SK-N-SH (cell line): ENCODE measurements around the gene OGG1. TPM values are rescaled to one million over a fixed set of nuclear protein-coding genes. Genes with fewer than 3 reads are reported as not detected.
A peak's percentile ranks its signal among the peaks of the same experiment; 100 is the strongest.

Source experiments
- CTCF ChIA-PET: fragments of 300-600, 350-600 bp; formaldehyde crosslinking; extraction: SDS; loops from one replicate; lab custom pipeline; 2021; lab: Yijun Ruan, JAX
- POLR2A ChIA-PET: fragments of 350-600 bp; sonication (Branson Sonifier 250); formaldehyde crosslinking; extraction: SDS; loops from one replicate; lab custom pipeline; 2020; ENCODE audit warnings: antibody characterized with exemption, inconsistent platforms; lab: Yijun Ruan, JAX
- DNase-seq: peaks from one replicate; pipeline ENCODE4 v3.0.0; 2012
- H2AFZ ChIP-seq: fragments of 200-600 bp; sonication (generic); 2 replicates; pipeline ENCODE4 v1.8.1; 2016; ENCODE audit warnings: antibody characterized with exemption, mild to moderate bottlenecking, low read depth
- H3F3A ChIP-seq: fragments of 200-600 bp; sonication (generic); replicated peaks from 2 replicates; pipeline ENCODE3; 2016; ENCODE audit warnings: antibody characterized with exemption, mild to moderate bottlenecking; ENCODE audit not compliant: insufficient read depth
- H3K27ac ChIP-seq, 2 experiments: fragments of 200-500 bp in 1 of 2; fragments of 200-600 bp in 1 of 2; sonication (Bioruptor generic) in 1 of 2; sonication (generic), shearing (Covaris generic) in 1 of 2; 2 replicates each; pipeline versions ENCODE4 v1.5.1 to v1.6.1; 2014 to 2016; ENCODE audit warnings: low read depth in 2 of 2, inconsistent platforms in 1 of 2, low read length in 1 of 2, mild to moderate bottlenecking in 1 of 2, mixed read lengths in 1 of 2
- H3K27me3 ChIP-seq: fragments of 200-600 bp; sonication (generic), shearing (Covaris generic); 2 replicates; pipeline ENCODE4 v1.6.1; 2016; ENCODE audit warnings: mixed run types; ENCODE audit not compliant: insufficient read depth
- H3K36me3 ChIP-seq, 2 experiments: fragments of 200-500 bp in 1 of 2; fragments of 200-600 bp in 1 of 2; sonication (Bioruptor generic) in 1 of 2; sonication (generic) in 1 of 2; replicated peaks in 1 of 2; 2 replicates each; pipeline versions ENCODE3 to v1.5.1; 2014 to 2016; ENCODE audit warnings: low read length in 1 of 2, mild to moderate bottlenecking in 1 of 2; ENCODE audit not compliant: insufficient read depth in 2 of 2, control insufficient read depth in 1 of 2
- H3K4me1 ChIP-seq, 2 experiments: fragments of 200-500 bp in 1 of 2; fragments of 200-600 bp in 1 of 2; sonication (Bioruptor generic) in 1 of 2; sonication (generic), shearing (Covaris generic) in 1 of 2; 2 replicates each; pipeline versions ENCODE4 v1.5.1 to v1.6.1; 2014 to 2016; ENCODE audit warnings: low read depth in 1 of 2, low read length in 1 of 2, mixed run types in 1 of 2; ENCODE audit not compliant: insufficient read depth in 2 of 2, control insufficient read depth in 1 of 2
- H3K4me2 ChIP-seq: fragments of 200-600 bp; sonication (generic), shearing (Covaris generic); 2 replicates; pipeline ENCODE4 v1.6.1; 2017; ENCODE audit warnings: mixed run types
- H3K4me3 ChIP-seq, 2 experiments: fragments of 200-500 bp in 1 of 2; fragments of 200-600 bp in 1 of 2; sonication (Bioruptor generic) in 1 of 2; sonication (generic), shearing (Covaris generic) in 1 of 2; 2 replicates each; pipeline versions ENCODE4 v1.5.1 to v1.8.1; 2014 to 2016; ENCODE audit warnings: low read depth in 2 of 2, inconsistent platforms in 1 of 2, low read length in 1 of 2, mild to moderate bottlenecking in 1 of 2, mixed read lengths in 1 of 2, moderate library complexity in 1 of 2
- H3K79me2 ChIP-seq: fragments of 200-600 bp; sonication (generic); 2 replicates; pipeline ENCODE4 v1.8.1; 2017; ENCODE audit warnings: mild to moderate bottlenecking; ENCODE audit not compliant: insufficient read depth
- H3K9ac ChIP-seq: fragments of 200-600 bp; sonication (generic); 2 replicates; pipeline ENCODE4 v1.6.1; 2017; ENCODE audit warnings: mixed run types
- H3K9me2 ChIP-seq: fragments of 200-600 bp; sonication (generic); 2 replicates; pipeline ENCODE4 v1.6.1; 2017; ENCODE audit warnings: mixed run types
- H3K9me3 ChIP-seq: fragments of 200-600 bp; sonication (generic); 2 replicates; pipeline ENCODE4 v1.6.1; 2017; ENCODE audit warnings: mixed run types, mild to moderate bottlenecking, moderate library complexity
- H4K20me1 ChIP-seq: fragments of 200-600 bp; sonication (generic); 2 replicates; pipeline ENCODE4 v1.6.1; 2017; ENCODE audit warnings: mild to moderate bottlenecking, mixed run types; ENCODE audit not compliant: insufficient read depth
- CHD2 ChIP-seq: fragments of 150-350 bp; IDR thresholded peaks from 2 replicates; pipeline ENCODE4 v1.6.1; 2018; ENCODE audit warnings: low read length; ENCODE audit not compliant: partially characterized antibody
- ELF1 ChIP-seq: IDR thresholded peaks from 2 replicates; pipeline ENCODE4 v1.4.0; 2012
- EZH2phosphoT487 ChIP-seq: fragments of 200-600 bp; sonication (generic); IDR thresholded peaks from 2 replicates; pipeline ENCODE4 v1.6.1; 2017; ENCODE audit warnings: low read depth, mixed run types, mild to moderate bottlenecking, antibody characterized with exemption, moderate library complexity, borderline replicate concordance
- FOSL2 ChIP-seq: IDR thresholded peaks from 2 replicates; pipeline ENCODE4 v1.4.0; 2012; ENCODE audit warnings: low read depth, mild to moderate bottlenecking, moderate library complexity, borderline replicate concordance
- FOXJ3 ChIP-seq: sonication (generic); formaldehyde crosslinking; IDR thresholded peaks from 2 replicates; pipeline ENCODE4 v1.5.1; 2020; ENCODE audit warnings: mild to moderate bottlenecking, missing genetic modification reagents
- FOXM1 ChIP-seq: IDR thresholded peaks from 2 replicates; pipeline ENCODE4 v1.4.0; 2012; ENCODE audit warnings: low read depth, mild to moderate bottlenecking
- GATA2 ChIP-seq: sonication (generic); formaldehyde crosslinking; IDR thresholded peaks from 2 replicates; pipeline ENCODE4 v1.5.0; 2020; ENCODE audit warnings: mild to moderate bottlenecking, missing genetic modification reagents
- JUND ChIP-seq: IDR thresholded peaks from 2 replicates; pipeline ENCODE4 v1.4.0; 2012
- MEF2A ChIP-seq: IDR thresholded peaks from 2 replicates; pipeline ENCODE4 v1.4.0; 2012; ENCODE audit warnings: low read depth, borderline replicate concordance
- NRF1 ChIP-seq: IDR thresholded peaks from 2 replicates; pipeline ENCODE4 v1.6.1; 2012; ENCODE audit warnings: low read depth, mild to moderate bottlenecking, low read length
- PBX3 ChIP-seq: IDR thresholded peaks from 2 replicates; pipeline ENCODE4; 2012
- POLR2AphosphoS5 ChIP-seq: IDR thresholded peaks from 2 replicates; pipeline ENCODE4 v1.6.1; 2012; ENCODE audit warnings: low read depth, low read length
- RAD21 ChIP-seq: IDR thresholded peaks from 2 replicates; pipeline ENCODE4 v1.6.1; 2012; ENCODE audit warnings: mild to moderate bottlenecking, low read length
- RFX5 ChIP-seq: IDR thresholded peaks from 2 replicates; pipeline ENCODE4 v1.6.1; 2012; ENCODE audit warnings: mild to moderate bottlenecking, improper control_type of control experiment, low read length
- RXRA ChIP-seq: IDR thresholded peaks from 2 replicates; pipeline ENCODE4 v1.4.0; 2012; ENCODE audit warnings: low read depth, mild to moderate bottlenecking, borderline replicate concordance
- SIN3A ChIP-seq: IDR thresholded peaks from 2 replicates; pipeline ENCODE4 v1.6.1; 2012; ENCODE audit warnings: low read depth, mild to moderate bottlenecking, low read length, moderate library complexity, borderline replicate concordance
- TAF1 ChIP-seq: IDR thresholded peaks from 2 replicates; pipeline ENCODE4 v1.6.1; 2012; ENCODE audit warnings: low read depth, mild to moderate bottlenecking, low read length, moderate library complexity, borderline replicate concordance
- TEAD4 ChIP-seq: IDR thresholded peaks from 2 replicates; pipeline ENCODE4 v1.4.0; 2012; ENCODE audit warnings: mild to moderate bottlenecking, borderline replicate concordance; ENCODE audit not compliant: insufficient read depth
- WGBS: methylation state at CpG from one replicate; pipeline ENCODE4 v1.1.6; 2017; ENCODE audit warnings: low lambda C conversion rate; 5-methylcytosine and 5-hydroxymethylcytosine counted together
- polyA plus RNA-seq, 3 experiments: library from polyadenylated mRNA; depleted of rRNA; stranded (reverse); fragments of >200 nt; gene quantifications; 2 replicates each; pipeline ENCODE4 v1.2.3, GENCODE V29; 2012
- TF ChIP-seq, protein P1 (sequence below): IDR thresholded peaks from 2 replicates; pipeline ENCODE4 v1.4.0; 2012; ENCODE audit warnings: low read depth
- TF ChIP-seq, protein P2 (sequence below): fragments of 200-600 bp; sonication (generic); IDR thresholded peaks from 2 replicates; pipeline ENCODE4 v1.6.1; 2017; ENCODE audit warnings: antibody characterized with exemption, mild to moderate bottlenecking, moderate library complexity
- TF ChIP-seq, protein P3 (sequence below): IDR thresholded peaks from 2 replicates; pipeline ENCODE4 v1.6.1; 2012; ENCODE audit warnings: mild to moderate bottlenecking, low read depth, low read length, moderate library complexity

OGG1 gene
- polyA plus RNA-seq, 1 of the 3 experiments (the other 2 are of a cell fraction), result 26.8 TPM

- peak within 1 kb of the TSS; percentile 100 for H3K4me2 ChIP-seq
- no peak for TF ChIP-seq PBX3
- no peak for TF ChIP-seq EZH2phosphoT487
- TF ChIP-seq, protein P1, sequence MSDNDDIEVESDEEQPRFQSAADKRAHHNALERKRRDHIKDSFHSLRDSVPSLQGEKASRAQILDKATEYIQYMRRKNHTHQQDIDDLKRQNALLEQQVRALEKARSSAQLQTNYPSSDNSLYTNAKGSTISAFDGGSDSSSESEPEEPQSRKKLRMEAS, result peak; percentile 33; the same call in 1 of the 2 replicates
- TF ChIP-seq FOXM1, result no peak
- TF ChIP-seq, protein P2, sequence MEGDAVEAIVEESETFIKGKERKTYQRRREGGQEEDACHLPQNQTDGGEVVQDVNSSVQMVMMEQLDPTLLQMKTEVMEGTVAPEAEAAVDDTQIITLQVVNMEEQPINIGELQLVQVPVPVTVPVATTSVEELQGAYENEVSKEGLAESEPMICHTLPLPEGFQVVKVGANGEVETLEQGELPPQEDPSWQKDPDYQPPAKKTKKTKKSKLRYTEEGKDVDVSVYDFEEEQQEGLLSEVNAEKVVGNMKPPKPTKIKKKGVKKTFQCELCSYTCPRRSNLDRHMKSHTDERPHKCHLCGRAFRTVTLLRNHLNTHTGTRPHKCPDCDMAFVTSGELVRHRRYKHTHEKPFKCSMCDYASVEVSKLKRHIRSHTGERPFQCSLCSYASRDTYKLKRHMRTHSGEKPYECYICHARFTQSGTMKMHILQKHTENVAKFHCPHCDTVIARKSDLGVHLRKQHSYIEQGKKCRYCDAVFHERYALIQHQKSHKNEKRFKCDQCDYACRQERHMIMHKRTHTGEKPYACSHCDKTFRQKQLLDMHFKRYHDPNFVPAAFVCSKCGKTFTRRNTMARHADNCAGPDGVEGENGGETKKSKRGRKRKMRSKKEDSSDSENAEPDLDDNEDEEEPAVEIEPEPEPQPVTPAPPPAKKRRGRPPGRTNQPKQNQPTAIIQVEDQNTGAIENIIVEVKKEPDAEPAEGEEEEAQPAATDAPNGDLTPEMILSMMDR, result 0 out of 2 replicates have a peak, but pooled peaks have one; percentile 8
- no peak for TF ChIP-seq RFX5
- no peak for TF ChIP-seq GATA2
- no peak for TF ChIP-seq ELF1
- TF ChIP-seq NRF1, result 0 out of 2 replicates have a peak, but pooled peaks have one; percentile 14
- TF ChIP-seq TEAD4, result no peak
- TF ChIP-seq, protein P3, sequence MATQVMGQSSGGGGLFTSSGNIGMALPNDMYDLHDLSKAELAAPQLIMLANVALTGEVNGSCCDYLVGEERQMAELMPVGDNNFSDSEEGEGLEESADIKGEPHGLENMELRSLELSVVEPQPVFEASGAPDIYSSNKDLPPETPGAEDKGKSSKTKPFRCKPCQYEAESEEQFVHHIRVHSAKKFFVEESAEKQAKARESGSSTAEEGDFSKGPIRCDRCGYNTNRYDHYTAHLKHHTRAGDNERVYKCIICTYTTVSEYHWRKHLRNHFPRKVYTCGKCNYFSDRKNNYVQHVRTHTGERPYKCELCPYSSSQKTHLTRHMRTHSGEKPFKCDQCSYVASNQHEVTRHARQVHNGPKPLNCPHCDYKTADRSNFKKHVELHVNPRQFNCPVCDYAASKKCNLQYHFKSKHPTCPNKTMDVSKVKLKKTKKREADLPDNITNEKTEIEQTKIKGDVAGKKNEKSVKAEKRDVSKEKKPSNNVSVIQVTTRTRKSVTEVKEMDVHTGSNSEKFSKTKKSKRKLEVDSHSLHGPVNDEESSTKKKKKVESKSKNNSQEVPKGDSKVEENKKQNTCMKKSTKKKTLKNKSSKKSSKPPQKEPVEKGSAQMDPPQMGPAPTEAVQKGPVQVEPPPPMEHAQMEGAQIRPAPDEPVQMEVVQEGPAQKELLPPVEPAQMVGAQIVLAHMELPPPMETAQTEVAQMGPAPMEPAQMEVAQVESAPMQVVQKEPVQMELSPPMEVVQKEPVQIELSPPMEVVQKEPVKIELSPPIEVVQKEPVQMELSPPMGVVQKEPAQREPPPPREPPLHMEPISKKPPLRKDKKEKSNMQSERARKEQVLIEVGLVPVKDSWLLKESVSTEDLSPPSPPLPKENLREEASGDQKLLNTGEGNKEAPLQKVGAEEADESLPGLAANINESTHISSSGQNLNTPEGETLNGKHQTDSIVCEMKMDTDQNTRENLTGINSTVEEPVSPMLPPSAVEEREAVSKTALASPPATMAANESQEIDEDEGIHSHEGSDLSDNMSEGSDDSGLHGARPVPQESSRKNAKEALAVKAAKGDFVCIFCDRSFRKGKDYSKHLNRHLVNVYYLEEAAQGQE, result peak; percentile 6; the same call in 1 of the 2 replicates
- TF ChIP-seq TAF1, result peak; percentile 57; the same call in 1 of the 2 replicates
- TF ChIP-seq RAD21, result no peak
- TF ChIP-seq JUND, result no peak
- peak; percentile 70; the same call in 1 of the 2 replicates for TF ChIP-seq POLR2AphosphoS5
- TF ChIP-seq RXRA, result no peak
- TF ChIP-seq FOSL2, result no peak
- TF ChIP-seq SIN3A, result 0 out of 2 replicates have a peak, but pooled peaks have one; percentile 29
- TF ChIP-seq MEF2A, result no peak
- TF ChIP-seq CHD2, result peak; percentile 4
- no peak for TF ChIP-seq FOXJ3
- H3F3A ChIP-seq, result peaks cover 4% of the 10 kb centered on the region
- H4K20me1 ChIP-seq, result no peaks in the 10 kb centered on the region
- peak within 1 kb of the TSS; percentile 82 for H3K9ac ChIP-seq
- no peaks in the 10 kb centered on the region for H3K27me3 ChIP-seq
- DNase-seq, result peak; percentile 92
- POLR2A ChIA-PET, result interaction anchor here (0.7 to 3.7 kb wide), 5 partner anchors 9 to 67 kb away, joined by 3 to 20 read pairs (median 4); partner anchors contain the start of genes ARPC4 and OGG1
- CTCF ChIA-PET, result interaction anchor here (1.0 to 1.4 kb wide), 3 partner anchors 16 to 416 kb away, joined by 3 read pairs; no protein-coding TSS in a partner anchor
- no peak within 1 kb of the TSS; a peak in 1 of 4 replicates for H3K27ac ChIP-seq
- WGBS, result 12% methylated on average over 16 of the region's 49 CpGs
- H3K9me3 ChIP-seq, result no peaks in the 10 kb centered on the region
- H2AFZ ChIP-seq, result peak within 1 kb of the TSS; percentile 96; the same call in 1 of the 2 replicates
- peaks cover 6 to 14% of the 10 kb centered on the region in 2 experiments; a peak in 1 of 4 replicates for H3K4me1 ChIP-seq
- peaks cover 0 to 2% of the 10 kb centered on the region in 2 experiments for H3K36me3 ChIP-seq
- H3K4me3 ChIP-seq, result peak within 1 kb of the TSS; percentile 64 to 95
- peaks cover 3% of the 10 kb centered on the region; the same call in 1 of the 2 replicates for H3K79me2 ChIP-seq
- no peaks in the 10 kb centered on the region for H3K9me2 ChIP-seq
Measured at GRCh38 chr3:9769426-9770275, 19.9 kb downstream of the OGG1 start, which contains the start of gene CAMK1. TSS of gene CAMK1 (minus strand) at chr3:9769947. CDS start at chr3:9767749, 2,198 bp downstream.
